Caco-2 (cell line): Measurements from ENCODE around the gene NDUFA8. TPM values are rescaled to one million over a fixed set of nuclear protein-coding genes. Genes with fewer than 3 reads are reported as not detected.

Experiments
- BruUV-seq: library from RNA; stranded (reverse); fragments of 400-500 nt; replicated peaks from 2 replicates; lab custom pipeline; 2021; lab: Mats Ljungman, UMichigan
- CTCF ChIA-PET: fragments of 300-600 bp; sonication (Branson Sonifier 250); formaldehyde crosslinking; loops from one replicate; lab custom pipeline; 2022; ENCODE audit warnings: antibody characterized with exemption; lab: Charles Lee
- POLR2A ChIA-PET: fragments of 300-600 bp; sonication (Branson Sonifier 250); formaldehyde crosslinking; loops from one replicate; lab custom pipeline; 2022; ENCODE audit warnings: antibody characterized with exemption; lab: Charles Lee
- DNase-seq, 2 experiments: peaks; one replicate each; pipeline versions ENCODE4 v3.0.0 to v3.0.0-alpha.2; 2020 to 2022
- H3K27me3 ChIP-seq: replicated peaks from 2 replicates; pipeline ENCODE4 v1.6.0; 2011; ENCODE audit warnings: low read length; ENCODE audit not compliant: control insufficient read depth, insufficient read depth
- H3K36me3 ChIP-seq: 2 replicates; pipeline ENCODE4 v1.5.1; 2011; ENCODE audit warnings: low read length; ENCODE audit not compliant: control insufficient read depth, insufficient read depth
- H3K4me1 ChIP-seq: fragments of 250-450 bp; sonication (Bioruptor Pico); 2 replicates; pipeline ENCODE4 v1.5.1; 2020; ENCODE audit warnings: mild to moderate bottlenecking
- H3K4me3 ChIP-seq: 2 replicates; pipeline ENCODE4 v1.5.1; 2011; ENCODE audit warnings: low read depth, mild to moderate bottlenecking, control low read depth, low read length
- H3K9me3 ChIP-seq: fragments of 250-450 bp; sonication (Bioruptor Pico); 2 replicates; pipeline ENCODE4 v1.5.1; 2020; ENCODE audit warnings: mild to moderate bottlenecking, moderate library complexity
- H3K27ac Mint-ChIP-seq: one replicate; pipeline ENCODE4 v1.8.0; 2022; ENCODE audit warnings: mixed read lengths; ENCODE audit not compliant: unreplicated experiment
- H3K27me3 Mint-ChIP-seq: one replicate; pipeline ENCODE4 v1.8.0; 2022; ENCODE audit warnings: mixed read lengths; ENCODE audit not compliant: insufficient read depth, unreplicated experiment
- H3K36me3 Mint-ChIP-seq: one replicate; pipeline ENCODE4 v1.8.0; 2022; ENCODE audit warnings: mild to moderate bottlenecking, mixed read lengths; ENCODE audit not compliant: insufficient read depth, unreplicated experiment
- H3K4me1 Mint-ChIP-seq: one replicate; pipeline ENCODE4 v1.8.0; 2022; ENCODE audit warnings: low read depth, mixed read lengths; ENCODE audit not compliant: unreplicated experiment
- H3K4me3 Mint-ChIP-seq: one replicate; pipeline ENCODE4 v1.8.0; 2022; ENCODE audit warnings: mild to moderate bottlenecking, moderate library complexity, mixed read lengths; ENCODE audit not compliant: unreplicated experiment
- H3K9me3 Mint-ChIP-seq: one replicate; pipeline ENCODE4 v1.8.0; 2022; ENCODE audit warnings: mixed read lengths; ENCODE audit not compliant: unreplicated experiment
- CTCF ChIP-seq, 2 experiments: fragments of 200-600 bp in 1 of 2; IDR thresholded peaks; 1 replicate in 1 of 2; 2 replicates in 1 of 2; pipeline versions ENCODE4 v1.5.1 to v1.8.0; 2011 to 2022; ENCODE audit warnings: antibody characterized with exemption in 1 of 2, control low read depth in 1 of 2, inconsistent platforms in 1 of 2, low read depth in 1 of 2, low read length in 1 of 2, mild to moderate bottlenecking in 1 of 2, moderate library complexity in 1 of 2; ENCODE audit not compliant: insufficient read depth in 1 of 2, severe bottlenecking in 1 of 2, unreplicated experiment in 1 of 2
- intact Hi-C: fragments of 100-400 bp; cut with micrococcal nuclease; formaldehyde crosslinking; loops from one replicate; pipeline ENCODE4 v1.10.0; 2022; ENCODE audit not compliant: unreplicated experiment
- total RNA-seq: library from RNA; stranded (reverse); gene quantifications from 2 replicates; pipeline ENCODE4 v1.2.3, GENCODE V29; 2022

Gene NDUFA8
- total RNA-seq, 1 experiment from 2014 or later = 58.0 TPM

GRCh38 chr9:122179690-122180074 lies 20.1 kb upstream of the NDUFA8 start:
- no peaks in the 10 kb centered on the region for H3K9me3 ChIP-seq
- Mint-ChIP-seq H3K36me3 (no peaks in the 10 kb centered on the region), H3K4me3 (no peak overlapping the region), H3K9me3 (no peaks in the 10 kb centered on the region), H3K27me3 (no peaks in the 10 kb centered on the region), H3K27ac (peak overlapping the region; percentile 59), H3K4me1 (peaks cover 9% of the 10 kb centered on the region)
- POLR2A ChIA-PET = no interaction called here
- no TSS peak for BruUV-seq
- no peaks in the 10 kb centered on the region for H3K36me3 ChIP-seq
- no peak for TF ChIP-seq CTCF (IDR thresholded peaks at IDR 0.05; ENCODE audit: insufficient read depth in 1 of 2, low read depth in 1 of 2, low read length in 1 of 2, severe bottlenecking in 1 of 2, unreplicated experiment in 1 of 2)
- H3K27me3 ChIP-seq = no peaks in the 10 kb centered on the region
- peaks cover 33% of the 10 kb centered on the region for H3K4me1 ChIP-seq
- intact Hi-C loops = loop anchor here (1.0 to 2.0 kb wide), 2 partner anchors 21 to 35 kb away; partner anchors contain the start of genes MORN5 and NDUFA8
- CTCF ChIA-PET = interaction anchor here (1.0 kb wide), 1 partner anchor 55 kb away, joined by 3 read pairs; no protein-coding TSS in a partner anchor
- DNase-seq = peak; percentile 54 to 84
- H3K4me3 ChIP-seq = no peak overlapping the region

GRCh38 chr9:122179054-122179689 lies 19.6 kb upstream of the NDUFA8 start:
- H3K4me3 Mint-ChIP-seq = peak overlapping the region; percentile 14
- peaks cover 33% of the 10 kb centered on the region for H3K4me1 ChIP-seq
- H3K36me3 ChIP-seq = no peaks in the 10 kb centered on the region
- no peak for TF ChIP-seq CTCF (IDR thresholded peaks at IDR 0.05; ENCODE audit: insufficient read depth in 1 of 2, low read depth in 1 of 2, low read length in 1 of 2, severe bottlenecking in 1 of 2, unreplicated experiment in 1 of 2)
- intact Hi-C loops = loop anchor here (1.0 to 2.0 kb wide), 2 partner anchors 20 to 35 kb away; partner anchors contain the start of genes MORN5 and NDUFA8
- H3K4me1 Mint-ChIP-seq = peaks cover 9% of the 10 kb centered on the region
- POLR2A ChIA-PET = no interaction called here
- peak; percentile 69 to 83 for DNase-seq
- no TSS peak for BruUV-seq
- no peaks in the 10 kb centered on the region for H3K27me3 Mint-ChIP-seq
- peak overlapping the region; percentile 59 for H3K27ac Mint-ChIP-seq
- no peaks in the 10 kb centered on the region for H3K36me3 Mint-ChIP-seq
- no peak overlapping the region for H3K4me3 ChIP-seq
- CTCF ChIA-PET = interaction anchor here (0.7 to 1.0 kb wide), 4 partner anchors 35 to 80 kb away, joined by 3 read pairs; no protein-coding TSS in a partner anchor
- no peaks in the 10 kb centered on the region for H3K27me3 ChIP-seq
- no peaks in the 10 kb centered on the region for H3K9me3 Mint-ChIP-seq
- H3K9me3 ChIP-seq = no peaks in the 10 kb centered on the region

- BruUV-seq = no TSS peak
- ChIA-PET CTCF (no interaction called here), POLR2A (no interaction called here)
- H3K27me3 Mint-ChIP-seq = no peaks in the 10 kb centered on the region
- Histone ChIP-seq H3K27me3 (no peaks in the 10 kb centered on the region), H3K4me1 (peaks cover 33% of the 10 kb centered on the region), H3K4me3 (no peak overlapping the region), H3K9me3 (no peaks in the 10 kb centered on the region), H3K36me3 (no peaks in the 10 kb centered on the region)
- H3K36me3 Mint-ChIP-seq = no peaks in the 10 kb centered on the region
- no peak for DNase-seq
- peaks cover 9% of the 10 kb centered on the region for H3K4me1 Mint-ChIP-seq
- intact Hi-C loops = no loop called here
- no peak for TF ChIP-seq CTCF (IDR thresholded peaks at IDR 0.05; ENCODE audit: insufficient read depth in 1 of 2, low read depth in 1 of 2, low read length in 1 of 2, severe bottlenecking in 1 of 2, unreplicated experiment in 1 of 2)
- no peaks in the 10 kb centered on the region for H3K9me3 Mint-ChIP-seq
- no peak overlapping the region for H3K4me3 Mint-ChIP-seq
- H3K27ac Mint-ChIP-seq = no peak overlapping the region
Observed at GRCh38 chr9:122176916-122177315, 17.3 kb upstream of the NDUFA8 start.
